H7 (cell line): ENCODE data around the gene HEPH. TPM values are rescaled to one million over a fixed set of nuclear protein-coding genes. Genes with fewer than 3 reads are reported as not detected.
A peak's percentile ranks its signal among the peaks of the same experiment; 100 is the strongest.
"Not testable (repeated sequence)": the region's sequence is repeated elsewhere in the genome, so short reads cannot be mapped to it uniquely, and the experiment has no call there.

Experiments
- DNase-seq: peaks from one replicate; pipeline ENCODE4 v3.0.0; 2012
- H3K27me3 ChIP-seq: 2 replicates; pipeline ENCODE4 v1.6.0; 2011; ENCODE audit warnings: mild to moderate bottlenecking, low read length; ENCODE audit not compliant: control insufficient read depth, insufficient read depth
- H3K36me3 ChIP-seq: replicated peaks from 2 replicates; pipeline ENCODE4 v1.5.1; 2011; ENCODE audit warnings: low read length; ENCODE audit not compliant: control insufficient read depth, insufficient read depth
- H3K4me3 ChIP-seq: 2 replicates; pipeline ENCODE4 v1.5.1; 2011; ENCODE audit warnings: low read depth, mild to moderate bottlenecking, control low read depth, low read length, moderate library complexity; ENCODE audit not compliant: insufficient read depth
- total RNA-seq: library from RNA; depleted of rRNA; stranded (reverse); fragments of >200 nt; shearing (Covaris generic); gene quantifications from 2 replicates; pipeline ENCODE4 v1.2.3, GENCODE V29; 2014; rRNA removed

HEPH gene, protein sequence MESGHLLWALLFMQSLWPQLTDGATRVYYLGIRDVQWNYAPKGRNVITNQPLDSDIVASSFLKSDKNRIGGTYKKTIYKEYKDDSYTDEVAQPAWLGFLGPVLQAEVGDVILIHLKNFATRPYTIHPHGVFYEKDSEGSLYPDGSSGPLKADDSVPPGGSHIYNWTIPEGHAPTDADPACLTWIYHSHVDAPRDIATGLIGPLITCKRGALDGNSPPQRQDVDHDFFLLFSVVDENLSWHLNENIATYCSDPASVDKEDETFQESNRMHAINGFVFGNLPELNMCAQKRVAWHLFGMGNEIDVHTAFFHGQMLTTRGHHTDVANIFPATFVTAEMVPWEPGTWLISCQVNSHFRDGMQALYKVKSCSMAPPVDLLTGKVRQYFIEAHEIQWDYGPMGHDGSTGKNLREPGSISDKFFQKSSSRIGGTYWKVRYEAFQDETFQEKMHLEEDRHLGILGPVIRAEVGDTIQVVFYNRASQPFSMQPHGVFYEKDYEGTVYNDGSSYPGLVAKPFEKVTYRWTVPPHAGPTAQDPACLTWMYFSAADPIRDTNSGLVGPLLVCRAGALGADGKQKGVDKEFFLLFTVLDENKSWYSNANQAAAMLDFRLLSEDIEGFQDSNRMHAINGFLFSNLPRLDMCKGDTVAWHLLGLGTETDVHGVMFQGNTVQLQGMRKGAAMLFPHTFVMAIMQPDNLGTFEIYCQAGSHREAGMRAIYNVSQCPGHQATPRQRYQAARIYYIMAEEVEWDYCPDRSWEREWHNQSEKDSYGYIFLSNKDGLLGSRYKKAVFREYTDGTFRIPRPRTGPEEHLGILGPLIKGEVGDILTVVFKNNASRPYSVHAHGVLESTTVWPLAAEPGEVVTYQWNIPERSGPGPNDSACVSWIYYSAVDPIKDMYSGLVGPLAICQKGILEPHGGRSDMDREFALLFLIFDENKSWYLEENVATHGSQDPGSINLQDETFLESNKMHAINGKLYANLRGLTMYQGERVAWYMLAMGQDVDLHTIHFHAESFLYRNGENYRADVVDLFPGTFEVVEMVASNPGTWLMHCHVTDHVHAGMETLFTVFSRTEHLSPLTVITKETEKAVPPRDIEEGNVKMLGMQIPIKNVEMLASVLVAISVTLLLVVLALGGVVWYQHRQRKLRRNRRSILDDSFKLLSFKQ
- 27.5 and 51.7 TPM in 2 replicates for total RNA-seq

DNA sequence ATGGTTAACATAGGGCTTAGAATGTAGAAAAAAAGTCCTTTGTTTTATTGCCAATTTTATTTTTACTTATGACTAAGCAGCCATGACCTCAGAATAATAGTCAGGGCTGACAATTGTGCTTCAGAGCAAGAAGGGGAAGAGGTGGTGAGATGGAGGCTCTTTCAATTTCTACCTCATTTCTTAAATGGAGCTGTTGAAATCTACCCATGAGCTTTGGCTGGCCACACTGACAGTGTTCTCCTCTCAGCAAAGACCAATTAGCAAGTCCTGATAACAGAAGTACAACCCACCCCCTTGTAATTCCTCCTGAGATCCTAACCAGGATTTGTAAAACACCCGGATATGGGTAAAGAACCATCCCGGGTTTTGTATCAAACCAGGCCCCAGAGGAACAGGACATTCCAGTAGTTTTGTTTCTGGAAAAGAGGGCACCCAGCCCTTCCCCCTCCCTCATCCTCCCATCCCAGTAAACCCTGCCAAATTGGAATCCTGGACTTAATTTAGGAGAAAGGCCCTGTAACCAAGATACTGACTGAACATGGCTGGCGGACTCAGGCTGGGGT lies at the start of gene HEPH:
Gene HEPH (plus strand): TSS at position 399 of the 563 bp plus-strand sequence. CDS start 6,324 bp downstream, outside the sequence.
- Histone ChIP-seq H3K27me3 (no peaks in the 10 kb centered on the region), H3K36me3 (no peaks in the 10 kb centered on the region), H3K4me3 (peak within 1 kb of the TSS; percentile 55)
- DNase-seq: peak; percentile 16

DNA sequence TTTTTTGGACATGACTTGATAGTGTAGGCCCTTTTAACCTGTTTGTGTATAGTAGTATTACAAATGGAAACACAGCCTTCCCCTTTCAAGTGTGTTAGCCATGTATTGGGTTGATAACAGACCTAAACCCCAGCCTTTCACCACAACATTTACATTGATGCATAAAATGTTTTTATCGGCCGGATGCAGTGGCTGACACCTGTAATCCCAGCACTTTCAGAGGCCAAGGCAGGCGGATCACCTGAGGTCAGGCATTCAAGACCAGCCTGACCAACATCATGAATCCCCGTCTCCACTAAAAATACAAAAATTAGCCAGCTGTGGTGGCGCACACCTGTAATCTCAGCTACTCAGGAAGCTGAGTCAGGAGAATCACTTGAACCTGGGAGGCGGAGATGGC lies 45.3 kb upstream of the HEPH start:
- H3K36me3 ChIP-seq, DNase-seq, H3K27me3 ChIP-seq, H3K4me3 ChIP-seq: not testable (repeated sequence)

DNA sequence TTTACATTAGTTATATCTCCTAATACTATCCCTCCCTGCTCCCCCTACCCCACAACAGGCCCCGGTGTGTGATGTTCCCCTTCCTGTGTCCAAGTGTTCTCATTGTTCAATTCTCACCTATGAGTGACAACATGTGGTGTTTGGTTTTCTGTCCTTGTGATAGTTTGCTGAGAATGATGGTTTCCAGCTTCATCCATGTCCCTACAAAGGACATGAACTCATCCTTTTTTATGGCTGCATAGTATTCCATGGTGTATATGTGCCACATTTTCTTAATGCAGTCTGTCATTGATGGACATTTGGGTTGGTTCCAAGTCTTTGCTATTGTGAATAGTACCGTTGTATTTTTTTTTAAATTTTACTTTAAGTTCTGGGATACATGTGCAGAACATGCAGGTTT lies 42.7 kb upstream of the HEPH start:
- H3K4me3 ChIP-seq, H3K36me3 ChIP-seq, H3K27me3 ChIP-seq, DNase-seq: not testable (repeated sequence)

DNA sequence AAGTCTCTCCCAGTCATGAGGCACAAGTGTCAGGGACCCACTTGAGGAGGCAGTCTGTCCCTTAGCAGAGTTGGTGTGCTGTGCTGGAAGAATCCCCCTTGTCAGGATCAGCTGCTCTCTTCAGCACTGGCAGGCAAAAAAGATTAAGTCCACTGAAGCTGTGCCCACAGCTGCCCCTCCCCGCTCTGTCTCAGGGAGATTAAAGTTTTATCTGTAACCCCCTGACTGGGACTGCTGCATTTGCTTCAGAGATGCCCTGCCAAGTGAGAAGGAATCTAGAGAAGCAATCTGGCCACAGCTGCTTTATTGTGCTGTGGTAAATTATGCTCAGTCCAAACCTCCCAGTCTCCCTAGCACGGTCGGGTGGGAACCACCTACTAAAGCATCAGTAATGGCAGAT lies 37.4 kb upstream of the HEPH start:
- no peaks in the 10 kb centered on the region for H3K36me3 ChIP-seq
- H3K27me3 ChIP-seq: no peaks in the 10 kb centered on the region
- H3K4me3 ChIP-seq: no peak overlapping the region
- no peak for DNase-seq

DNA sequence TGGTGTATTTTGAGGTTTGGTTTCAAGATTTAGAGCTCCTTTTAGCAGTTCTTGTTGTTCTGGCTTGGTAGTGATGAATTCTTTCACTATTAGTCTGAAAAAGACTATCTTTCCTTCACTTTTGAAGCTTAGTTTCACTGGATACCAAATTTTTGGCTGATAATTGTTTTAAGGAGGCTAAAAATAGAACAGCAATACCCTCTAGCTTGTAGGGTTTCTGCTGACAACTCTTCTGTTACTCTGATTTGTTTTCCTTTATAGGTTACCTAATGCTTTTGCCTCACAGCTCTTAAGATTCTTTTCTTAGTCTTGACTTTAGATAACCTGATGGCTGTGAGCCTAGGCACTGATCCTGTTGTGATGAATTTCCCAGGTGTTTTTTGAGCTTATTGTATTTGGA lies 33.6 kb upstream of the HEPH start:
- H3K36me3 ChIP-seq: no peaks in the 10 kb centered on the region
- no peak overlapping the region for H3K4me3 ChIP-seq
- H3K27me3 ChIP-seq: no peaks in the 10 kb centered on the region
- no peak for DNase-seq

DNA sequence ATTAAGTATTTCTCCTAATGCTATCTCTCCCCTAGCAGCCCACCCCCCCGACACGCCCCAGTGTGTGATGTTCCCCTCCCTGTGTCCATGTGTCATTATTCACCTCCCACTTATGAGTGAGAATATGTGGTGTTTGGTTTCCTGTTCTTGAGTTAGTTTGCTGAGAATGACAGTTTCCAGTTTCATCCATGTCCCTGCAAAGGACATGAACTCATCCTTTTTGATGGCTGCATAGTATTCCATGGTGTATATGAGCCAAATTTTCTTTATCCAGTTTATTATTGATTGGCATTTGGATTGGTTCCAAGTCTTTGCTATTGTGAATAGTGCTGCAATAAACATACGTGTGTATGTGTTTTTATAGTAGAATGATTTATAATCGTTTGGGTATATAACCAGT lies 28.8 kb upstream of the HEPH start:
- H3K36me3 ChIP-seq, H3K27me3 ChIP-seq, H3K4me3 ChIP-seq: not testable (repeated sequence)

DNA sequence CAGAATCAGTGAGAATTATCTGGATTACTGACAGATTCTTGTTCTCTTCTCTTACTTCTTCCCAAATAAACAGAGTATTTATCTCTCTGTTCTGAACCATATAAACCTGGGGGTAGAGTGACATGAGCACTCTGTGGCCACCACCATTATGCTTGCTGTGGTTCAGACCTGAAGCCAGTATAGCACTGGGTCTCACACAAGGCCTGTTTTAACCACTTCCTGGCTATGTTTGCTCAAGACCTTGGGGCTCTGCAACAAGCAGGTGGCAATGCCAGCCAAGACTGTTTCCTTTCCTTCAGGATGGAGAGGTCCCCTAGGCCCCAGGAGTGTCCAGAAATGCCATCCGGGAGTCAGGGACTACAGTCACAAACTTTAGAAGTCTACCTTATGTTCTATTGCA lies 21.7 kb upstream of the HEPH start:
- no peaks in the 10 kb centered on the region for H3K27me3 ChIP-seq
- DNase-seq: no peak
- H3K4me3 ChIP-seq: no peak overlapping the region
- no peaks in the 10 kb centered on the region for H3K36me3 ChIP-seq

More for the DNA sequence above, 28.8 kb upstream of the HEPH start:
- DNase-seq: not testable (repeated sequence)

DNA sequence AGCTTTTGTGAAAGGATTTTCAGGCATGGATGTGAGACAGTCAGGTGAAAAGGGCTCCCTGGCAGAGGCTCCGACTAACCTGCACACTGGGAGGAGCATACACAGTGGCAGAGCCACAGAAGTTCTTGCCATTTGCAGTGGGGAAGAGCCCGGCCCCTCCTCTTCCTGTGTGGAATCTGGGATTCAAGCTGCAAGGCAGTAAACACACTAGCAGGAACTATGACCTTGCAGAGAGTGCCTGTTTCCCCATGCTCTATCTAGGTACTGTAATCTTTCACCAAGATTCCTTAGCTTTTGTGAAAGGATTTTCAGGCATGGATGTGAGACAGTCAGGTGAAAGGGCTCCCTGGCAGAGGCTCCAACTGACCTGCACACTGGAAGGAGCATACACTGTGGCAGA lies 19.8 kb upstream of the HEPH start:
- no peaks in the 10 kb centered on the region for H3K27me3 ChIP-seq
- no peaks in the 10 kb centered on the region for H3K36me3 ChIP-seq
- DNase-seq: no peak
- no peak overlapping the region for H3K4me3 ChIP-seq

DNA sequence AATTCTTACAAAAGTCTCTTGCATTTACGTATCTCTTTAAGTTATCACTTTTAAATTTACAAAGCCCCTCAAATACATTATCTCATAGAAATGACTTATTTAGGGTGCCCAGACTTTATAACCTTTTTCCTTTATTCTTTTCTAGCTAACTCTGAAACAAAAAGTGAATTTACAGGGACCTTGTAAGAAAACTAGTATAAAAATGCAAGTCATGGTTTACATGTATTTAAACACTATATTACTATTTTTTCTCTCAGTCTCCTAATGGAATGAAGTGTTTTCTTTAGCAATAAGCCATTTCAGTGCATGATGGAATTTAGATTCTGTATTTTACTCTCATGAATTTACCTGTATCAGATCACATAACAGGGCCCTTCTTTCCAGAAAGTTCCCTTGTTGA lies 14.5 kb upstream of the HEPH start:
- no peaks in the 10 kb centered on the region for H3K36me3 ChIP-seq
- no peak for DNase-seq
- no peak overlapping the region for H3K4me3 ChIP-seq
- no peaks in the 10 kb centered on the region for H3K27me3 ChIP-seq

DNA sequence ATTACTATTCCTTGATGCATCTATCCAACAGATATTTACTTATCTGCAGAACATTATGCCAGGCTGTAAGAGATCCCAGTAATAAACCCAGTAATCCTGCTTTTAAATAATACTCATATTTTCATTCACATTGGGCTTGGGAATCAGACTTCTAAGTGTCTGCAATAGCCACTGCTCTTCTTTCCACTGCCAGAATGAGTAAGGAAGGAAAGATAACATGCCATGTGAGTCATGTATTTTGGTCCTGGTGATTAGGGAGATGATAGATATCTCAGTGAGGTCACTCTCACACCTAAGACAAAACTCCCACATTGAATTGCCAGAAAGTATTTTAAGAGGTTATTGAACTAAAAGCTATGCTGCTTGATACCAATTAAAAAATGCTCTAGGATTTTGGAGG lies 13.9 kb upstream of the HEPH start:
- Histone ChIP-seq H3K36me3 (no peaks in the 10 kb centered on the region), H3K4me3 (no peak overlapping the region), H3K27me3 (no peaks in the 10 kb centered on the region)
- no peak for DNase-seq

DNA sequence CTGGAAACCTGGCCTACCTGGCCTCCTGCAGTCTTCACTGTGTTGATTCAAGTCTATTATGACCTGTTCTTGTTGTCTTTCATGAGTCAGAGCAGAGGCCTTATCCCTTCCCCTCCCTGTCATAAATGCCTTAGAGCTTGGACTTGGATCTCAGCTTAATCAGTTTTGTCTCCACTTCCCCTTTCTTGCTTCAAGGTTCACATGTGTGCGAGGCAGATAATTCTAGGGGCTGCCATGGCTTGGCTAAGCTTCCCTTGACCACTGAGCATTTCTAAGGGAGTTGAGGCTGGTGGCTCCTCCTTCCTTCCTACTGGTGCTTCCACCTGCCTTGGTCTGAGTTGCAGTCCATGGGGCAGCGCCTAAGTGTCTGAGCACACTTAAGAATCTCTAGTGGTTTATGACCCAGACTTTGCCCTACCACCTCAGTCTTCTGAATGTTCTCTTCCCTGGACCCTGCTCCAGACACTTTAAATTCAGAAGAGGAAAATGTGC lies 1.7 kb upstream of the HEPH start:
- Histone ChIP-seq H3K27me3 (no peaks in the 10 kb centered on the region), H3K4me3 (no peak overlapping the region), H3K36me3 (no peaks in the 10 kb centered on the region)
- no peak for DNase-seq

DNA sequence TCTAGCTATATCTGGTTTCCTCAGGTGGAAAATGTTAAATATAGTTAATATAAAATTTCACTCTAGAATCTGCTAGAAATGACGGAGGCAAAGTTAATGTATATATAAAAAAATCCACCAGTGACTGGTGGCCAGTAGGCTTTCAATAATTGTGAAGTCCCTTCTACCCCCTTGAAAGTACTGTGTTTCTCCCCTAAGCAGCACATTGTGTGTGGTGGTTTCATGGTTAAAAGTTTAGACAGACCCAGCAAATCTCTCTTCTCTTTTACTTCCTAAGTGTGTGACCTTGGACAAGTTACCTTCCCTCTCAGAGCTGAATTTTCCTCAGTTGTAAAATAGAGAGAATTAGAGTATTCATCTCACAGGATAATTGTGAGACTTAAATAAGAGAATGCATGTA lies 600 bp upstream of the HEPH start:
- H3K27me3 ChIP-seq: no peaks in the 10 kb centered on the region
- H3K36me3 ChIP-seq: no peaks in the 10 kb centered on the region
- no peak overlapping the region for H3K4me3 ChIP-seq
- no peak for DNase-seq

DNA sequence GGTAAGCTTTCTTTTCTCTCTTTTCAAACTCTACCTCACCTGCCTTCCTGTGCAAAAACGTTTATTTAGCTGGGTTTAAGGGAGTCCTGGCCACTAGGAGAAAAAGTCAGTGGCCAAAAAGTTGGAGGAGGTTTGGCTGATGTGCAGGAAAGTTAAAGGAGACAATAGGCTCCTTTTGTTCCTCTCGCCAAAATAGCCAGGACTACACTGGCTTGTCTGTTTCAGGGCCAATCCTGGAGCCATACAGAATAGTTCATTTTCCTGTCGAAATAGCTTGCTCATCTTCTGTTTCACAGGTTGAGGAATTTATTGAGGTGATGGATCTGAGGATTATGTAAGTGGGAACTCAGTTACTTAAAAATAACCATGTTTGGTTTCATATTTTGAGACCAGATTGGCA lies 423 bp downstream of the HEPH start:
- Histone ChIP-seq H3K4me3 (peak overlapping the region; percentile 55), H3K27me3 (no peaks in the 10 kb centered on the region), H3K36me3 (no peaks in the 10 kb centered on the region)
- no peak for DNase-seq

DNA sequence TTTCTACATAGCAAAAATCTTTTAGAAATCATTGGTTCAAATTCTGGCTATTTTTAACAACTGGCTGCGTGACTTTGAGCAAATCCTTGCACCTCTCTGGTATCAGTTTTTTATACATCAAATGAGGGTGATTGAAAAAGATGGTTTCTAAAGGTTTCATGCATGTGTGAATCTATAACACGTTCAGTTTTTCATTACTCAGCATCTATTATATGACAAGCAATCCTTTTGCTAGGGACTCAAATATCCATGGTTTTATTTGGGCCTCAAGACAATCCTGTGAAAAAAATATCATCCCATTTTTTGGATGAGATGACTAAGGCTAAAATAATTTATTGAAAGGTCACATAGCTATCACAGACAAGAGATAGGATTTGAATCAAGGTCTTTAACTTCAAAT lies 884 bp downstream of the HEPH start:
- Histone ChIP-seq H3K27me3 (no peaks in the 10 kb centered on the region), H3K36me3 (no peaks in the 10 kb centered on the region), H3K4me3 (peak overlapping the region; percentile 55)
- no peak for DNase-seq
